Neural crest cell (in vitro differentiated cells): ENCODE results near the gene KDM4C. TPM values are rescaled to one million over a fixed set of nuclear protein-coding genes. Genes with fewer than 3 reads are reported as not detected.

Source experiments
- DNase-seq: peaks from one replicate; pipeline ENCODE4 v3.0.0; 2021; ENCODE audit warnings: low read depth, mixed read lengths, low spot score
- H3K27ac Mint-ChIP-seq: one replicate; pipeline ENCODE4 v1.8.0; 2021; ENCODE audit warnings: mild to moderate bottlenecking, mixed read lengths; ENCODE audit not compliant: unreplicated experiment
- H3K27me3 Mint-ChIP-seq: 2 replicates; pipeline ENCODE4 v1.8.0; 2021; ENCODE audit warnings: low read depth, mild to moderate bottlenecking, mixed read lengths
- H3K36me3 Mint-ChIP-seq: 2 replicates; pipeline ENCODE4 v1.8.0; 2021; ENCODE audit warnings: low read depth, mild to moderate bottlenecking, mixed read lengths
- H3K4me1 Mint-ChIP-seq: 2 replicates; pipeline ENCODE4 v1.8.0; 2021; ENCODE audit warnings: mixed read lengths
- H3K4me3 Mint-ChIP-seq: one replicate; pipeline ENCODE4 v1.8.0; 2021; ENCODE audit warnings: mild to moderate bottlenecking, mixed read lengths
- H3K9me3 Mint-ChIP-seq: 2 replicates; pipeline ENCODE4 v1.8.0; 2021; ENCODE audit warnings: mixed read lengths
- total RNA-seq: library from RNA; stranded (reverse); gene quantifications from 2 replicates; pipeline ENCODE4 v1.2.1, GENCODE V29; 2021
- TF ChIP-seq, protein P1 (sequence below): fragments of 200-600 bp; sonication (generic); conservative IDR thresholded peaks from 2 replicates; pipeline ENCODE4 v1.5.0; 2021; ENCODE audit warnings: antibody characterized with exemption, mild to moderate bottlenecking

The KDM4C gene
- total RNA-seq, 1 donor from 2014 or later, result 11.2 TPM

DNA sequence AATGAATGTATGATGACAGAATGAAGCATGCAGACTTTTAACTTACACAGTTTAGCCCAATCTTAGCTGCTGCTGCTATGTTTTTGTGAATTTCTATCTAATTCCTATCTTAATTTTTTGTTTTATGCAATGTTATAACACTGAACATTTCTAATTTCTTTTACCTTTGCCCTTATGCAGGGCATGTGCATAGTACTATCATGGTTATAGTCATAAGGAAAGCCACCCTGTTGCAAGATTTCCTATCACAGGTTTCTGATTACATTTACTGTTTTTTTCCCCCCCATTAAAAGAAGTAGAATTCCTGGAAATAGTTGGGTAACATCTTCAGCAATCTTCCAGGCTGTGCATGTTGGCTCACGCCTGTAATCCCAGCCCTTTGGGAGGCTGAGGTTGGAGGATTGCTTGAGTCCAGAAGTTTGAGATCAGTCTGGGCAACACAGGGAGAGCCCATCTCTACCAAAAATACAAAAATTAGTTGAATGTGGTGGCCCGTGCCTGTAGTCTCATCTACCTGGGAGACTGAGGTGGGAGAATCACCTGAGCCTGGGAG lies 164.4 kb downstream of the KDM4C start:
- Mint-ChIP-seq H3K4me3 (no peak overlapping the region), H3K27me3 (no peaks in the 10 kb centered on the region), H3K4me1 (no peaks in the 10 kb centered on the region), H3K9me3 (peaks cover 3% of the 10 kb centered on the region), H3K27ac (no peak overlapping the region), H3K36me3 (peaks cover 5% of the 10 kb centered on the region)
- TF ChIP-seq, protein P1, sequence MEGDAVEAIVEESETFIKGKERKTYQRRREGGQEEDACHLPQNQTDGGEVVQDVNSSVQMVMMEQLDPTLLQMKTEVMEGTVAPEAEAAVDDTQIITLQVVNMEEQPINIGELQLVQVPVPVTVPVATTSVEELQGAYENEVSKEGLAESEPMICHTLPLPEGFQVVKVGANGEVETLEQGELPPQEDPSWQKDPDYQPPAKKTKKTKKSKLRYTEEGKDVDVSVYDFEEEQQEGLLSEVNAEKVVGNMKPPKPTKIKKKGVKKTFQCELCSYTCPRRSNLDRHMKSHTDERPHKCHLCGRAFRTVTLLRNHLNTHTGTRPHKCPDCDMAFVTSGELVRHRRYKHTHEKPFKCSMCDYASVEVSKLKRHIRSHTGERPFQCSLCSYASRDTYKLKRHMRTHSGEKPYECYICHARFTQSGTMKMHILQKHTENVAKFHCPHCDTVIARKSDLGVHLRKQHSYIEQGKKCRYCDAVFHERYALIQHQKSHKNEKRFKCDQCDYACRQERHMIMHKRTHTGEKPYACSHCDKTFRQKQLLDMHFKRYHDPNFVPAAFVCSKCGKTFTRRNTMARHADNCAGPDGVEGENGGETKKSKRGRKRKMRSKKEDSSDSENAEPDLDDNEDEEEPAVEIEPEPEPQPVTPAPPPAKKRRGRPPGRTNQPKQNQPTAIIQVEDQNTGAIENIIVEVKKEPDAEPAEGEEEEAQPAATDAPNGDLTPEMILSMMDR, result no peak
- DNase-seq, result no peak

DNA sequence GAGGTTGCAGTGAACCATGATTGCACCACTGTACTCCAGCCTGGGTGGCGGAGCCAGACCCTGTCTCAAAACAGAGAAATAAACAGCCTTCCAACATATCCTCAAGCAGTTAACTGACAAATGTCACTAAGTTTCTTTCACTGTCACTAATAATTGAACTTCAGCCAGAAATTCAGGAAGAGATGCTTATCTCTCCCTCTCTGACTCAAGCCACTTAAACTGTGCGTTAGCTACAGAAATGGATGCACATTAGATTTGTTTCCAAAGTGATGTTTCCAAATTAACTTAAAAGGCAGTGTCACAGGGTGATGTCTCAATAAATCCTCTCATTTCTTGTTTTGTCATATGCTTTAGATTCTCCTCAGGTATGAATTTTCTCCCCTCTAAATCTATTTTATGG lies 164.9 kb downstream of the KDM4C start:
- Mint-ChIP-seq H3K4me3 (no peak overlapping the region), H3K9me3 (peaks cover 3% of the 10 kb centered on the region), H3K27ac (no peak overlapping the region), H3K4me1 (no peaks in the 10 kb centered on the region), H3K36me3 (peaks cover 3% of the 10 kb centered on the region), H3K27me3 (no peaks in the 10 kb centered on the region)
- TF ChIP-seq, protein P1, result no peak
- DNase-seq, result no peak

DNA sequence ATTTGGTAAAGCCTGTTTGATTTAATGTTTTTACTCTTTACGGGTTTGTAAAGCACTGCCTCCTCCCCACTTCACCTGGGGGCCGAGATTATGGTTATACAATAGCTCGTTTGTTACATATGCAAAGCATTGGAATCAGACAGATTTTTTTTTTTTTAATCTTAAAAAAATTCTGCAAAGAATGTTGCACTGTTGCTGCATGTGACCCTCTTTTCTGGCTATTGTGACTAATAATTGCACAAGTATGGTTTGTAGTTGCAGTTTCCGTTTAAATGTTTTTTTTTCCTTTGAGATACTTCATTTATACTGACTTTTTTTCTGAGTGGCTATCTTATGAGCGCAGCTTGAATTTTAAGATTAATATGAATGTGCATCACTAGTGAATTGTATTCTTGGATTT lies 165.3 kb downstream of the KDM4C start:
- peaks cover 2% of the 10 kb centered on the region for H3K9me3 Mint-ChIP-seq
- TF ChIP-seq, protein P1, result no peak
- H3K27ac Mint-ChIP-seq, result no peak overlapping the region

DNA sequence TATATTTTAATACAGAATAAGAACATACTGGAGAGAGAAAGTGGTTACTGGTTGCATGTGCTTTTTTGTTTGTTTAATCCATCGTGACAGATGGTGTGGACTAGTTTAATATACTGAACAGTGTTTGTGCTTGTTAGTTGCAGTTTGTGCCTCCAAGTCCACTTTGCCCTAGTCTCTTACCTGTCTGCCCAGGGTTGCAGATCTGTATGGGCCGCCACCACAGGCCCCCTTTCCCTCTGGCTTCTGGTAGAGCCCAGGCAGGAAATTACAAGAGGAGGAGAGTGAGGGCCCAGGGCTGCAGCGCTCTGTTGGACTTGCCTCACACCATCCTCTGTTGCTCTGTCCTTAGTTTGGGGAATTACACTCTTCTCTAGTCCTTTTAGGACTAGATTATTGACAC lies 166.4 kb downstream of the KDM4C start:
- Mint-ChIP-seq H3K4me3 (no peak overlapping the region), H3K27ac (no peak overlapping the region), H3K27me3 (no peaks in the 10 kb centered on the region), H3K4me1 (no peaks in the 10 kb centered on the region), H3K9me3 (no peaks in the 10 kb centered on the region), H3K36me3 (peaks cover 2% of the 10 kb centered on the region)
- no peak for DNase-seq
- TF ChIP-seq, protein P1, result no peak

More for the DNA sequence above, 165.3 kb downstream of the KDM4C start:
- no peaks in the 10 kb centered on the region for H3K4me1 Mint-ChIP-seq
- no peak for DNase-seq
- H3K36me3 Mint-ChIP-seq, result peaks cover 2% of the 10 kb centered on the region
- H3K4me3 Mint-ChIP-seq, result no peak overlapping the region
- H3K27me3 Mint-ChIP-seq, result no peaks in the 10 kb centered on the region

DNA sequence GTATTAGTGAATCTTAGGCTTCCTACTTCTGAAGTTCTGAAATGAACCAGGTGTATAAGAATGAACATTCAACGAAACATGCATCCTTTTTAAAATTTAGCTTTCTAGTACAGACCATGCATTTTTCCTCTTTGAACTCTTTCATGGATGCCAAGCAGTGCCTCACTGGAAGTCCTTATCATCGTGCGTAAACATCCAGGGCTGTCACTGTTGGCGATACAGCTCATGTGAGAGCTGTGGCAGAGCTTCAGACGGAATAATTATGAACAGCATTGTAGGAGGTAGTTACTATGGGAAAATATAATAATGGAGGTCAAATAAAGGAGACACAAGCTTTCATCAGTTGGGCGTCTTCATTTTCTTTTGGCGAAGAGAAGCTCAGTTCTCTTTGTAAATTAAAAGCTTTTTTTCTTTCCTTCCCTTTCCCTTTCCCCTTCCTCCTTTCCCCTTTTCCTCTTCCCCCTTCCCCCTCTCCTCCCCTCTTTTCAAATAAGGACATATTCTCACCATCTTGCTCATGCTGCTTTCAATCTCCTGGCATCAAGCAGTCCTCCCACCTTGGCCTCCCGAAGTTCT lies 167.3 kb downstream of the KDM4C start:
- no peak overlapping the region for H3K4me3 Mint-ChIP-seq
- no peaks in the 10 kb centered on the region for H3K4me1 Mint-ChIP-seq
- H3K36me3 Mint-ChIP-seq, result peaks cover 2% of the 10 kb centered on the region
- no peak overlapping the region for H3K27ac Mint-ChIP-seq
- DNase-seq, result no peak
- TF ChIP-seq, protein P1, result no peak
- H3K27me3 Mint-ChIP-seq, result no peaks in the 10 kb centered on the region
- no peaks in the 10 kb centered on the region for H3K9me3 Mint-ChIP-seq
